ENCODE data around the gene TOR3A.
A peak's percentile ranks its signal among the peaks of the same experiment; 100 is the strongest.
"Not testable (repeated sequence)": the region's sequence is repeated elsewhere in the genome, so short reads cannot be mapped to it uniquely, and the experiment has no call there.

TOR3A gene

DNA sequence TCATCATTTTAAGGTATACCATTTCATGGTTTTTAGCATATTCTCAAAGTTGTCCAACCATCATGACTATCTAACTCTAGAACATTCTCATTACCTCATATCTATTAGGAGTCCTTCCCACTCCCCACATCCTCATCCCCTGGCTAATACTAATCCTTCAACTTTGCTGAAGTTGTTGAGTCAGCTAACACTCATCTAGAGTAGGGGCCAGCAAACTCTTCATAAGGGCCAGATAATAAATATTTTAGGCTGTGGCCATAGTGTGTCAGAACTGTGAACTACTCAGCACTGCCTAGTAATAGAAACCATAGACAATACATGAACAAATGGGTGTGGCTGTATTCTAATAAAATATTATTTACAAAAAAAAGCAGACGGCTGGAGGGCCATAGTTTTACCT is 43.0 kb downstream of the TOR3A start:
- Histone ChIP-seq H3K36me3 (peaks cover 49% of the 10 kb centered on the region), H3K27ac (no peak overlapping the region), H4K20me1 (no peaks in the 10 kb centered on the region), H3K9me3 (no peaks in the 10 kb centered on the region), H3K27me3 (no peaks in the 10 kb centered on the region), H3K4me3 (no peak overlapping the region), H3K4me2 (no peak overlapping the region), H3K4me1 (peaks cover 16% of the 10 kb centered on the region), H3K9ac (no peak overlapping the region)
- no peak for TF ChIP-seq Cebpa-rat (IDR thresholded peaks at IDR 0.05)

DNA sequence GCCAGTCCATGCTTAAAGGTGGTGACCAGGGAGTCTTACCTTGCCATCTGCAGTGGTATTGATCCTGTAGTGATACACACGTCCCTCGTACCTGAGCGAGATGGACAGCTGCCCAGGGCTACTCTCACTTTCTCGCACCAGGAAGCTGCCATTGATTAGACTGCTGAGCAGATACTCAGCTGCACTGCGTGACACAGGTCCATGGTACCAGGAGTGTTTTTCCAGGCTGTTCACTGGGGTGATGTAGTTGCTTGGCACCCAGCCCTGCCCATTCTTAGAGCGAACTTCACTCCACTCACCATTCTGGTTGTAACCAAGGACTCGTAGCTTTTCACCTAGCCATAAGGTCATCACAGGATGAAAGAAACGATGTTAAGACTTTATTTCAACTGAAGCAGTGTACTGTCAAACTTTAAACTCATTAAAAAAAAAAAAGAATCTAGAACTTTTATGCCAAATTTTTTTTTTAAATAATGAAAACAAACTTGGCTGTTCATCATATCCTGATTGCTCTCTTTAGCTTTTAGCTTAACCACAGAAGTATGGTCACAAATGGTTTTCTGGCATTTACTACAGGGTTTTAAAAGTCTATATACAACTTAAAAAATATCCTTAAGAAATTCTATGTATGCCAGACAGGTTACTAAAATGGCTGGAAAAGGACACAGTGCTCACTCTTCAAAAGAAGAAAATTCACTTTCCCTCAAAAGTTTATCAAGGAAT is 44.6 kb downstream of the TOR3A start:
- Histone ChIP-seq H3K4me3 (no peak overlapping the region), H3K4me1 (peaks cover 18% of the 10 kb centered on the region), H3K27me3 (no peaks in the 10 kb centered on the region), H3K27ac (no peak overlapping the region), H3K9me3 (no peaks in the 10 kb centered on the region), H3K4me2 (no peak overlapping the region), H3K9ac (no peak overlapping the region), H4K20me1 (no peaks in the 10 kb centered on the region), H3K36me3 (peaks cover 43% of the 10 kb centered on the region)
- no peak for TF ChIP-seq Cebpa-rat (IDR thresholded peaks at IDR 0.05)

DNA sequence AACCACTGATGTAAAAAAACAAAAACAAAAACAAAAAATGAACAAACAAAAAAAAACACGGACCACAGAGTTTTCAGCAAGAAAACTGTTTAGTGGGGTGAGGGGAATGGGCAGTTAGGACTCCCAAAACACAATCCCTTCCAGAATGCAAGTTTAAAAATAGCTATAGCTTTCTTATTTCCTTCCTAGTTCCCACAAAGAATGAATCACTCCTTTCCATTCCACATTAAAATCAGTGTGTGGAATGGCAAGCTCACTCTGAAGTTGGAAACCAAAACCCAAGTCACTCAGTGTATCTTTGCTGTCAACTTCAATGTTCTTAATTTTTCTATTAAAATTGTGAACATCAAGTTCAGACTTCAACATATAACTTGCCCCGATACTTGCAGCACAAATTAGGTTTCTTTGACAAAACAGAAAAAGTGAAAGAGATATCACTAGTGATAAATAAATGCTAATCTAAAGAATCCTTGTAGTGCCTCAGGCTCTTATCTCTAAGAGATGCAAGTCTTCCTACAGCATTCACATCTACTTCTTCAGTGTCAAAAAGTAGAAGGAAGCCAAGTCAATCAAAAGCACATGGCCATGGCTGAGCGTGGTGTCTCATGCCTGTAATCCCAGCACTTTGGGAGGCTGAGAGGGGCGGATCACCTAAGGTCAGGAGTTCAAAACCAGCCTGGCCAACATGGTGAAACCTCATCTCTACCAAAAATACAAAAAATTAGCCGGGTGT is 45.5 kb downstream of the TOR3A start:
- no peaks in the 10 kb centered on the region for H4K20me1 ChIP-seq
- TF ChIP-seq Cebpa-rat (IDR thresholded peaks at IDR 0.05) = no peak
- H3K4me3 ChIP-seq = no peak overlapping the region
- no peak overlapping the region for H3K27ac ChIP-seq
- no peaks in the 10 kb centered on the region for H3K9me3 ChIP-seq
- peaks cover 40% of the 10 kb centered on the region for H3K36me3 ChIP-seq
- H3K4me1 ChIP-seq = peaks cover 18% of the 10 kb centered on the region
- no peak overlapping the region for H3K9ac ChIP-seq
- no peak overlapping the region for H3K4me2 ChIP-seq
- H3K27me3 ChIP-seq = no peaks in the 10 kb centered on the region

DNA sequence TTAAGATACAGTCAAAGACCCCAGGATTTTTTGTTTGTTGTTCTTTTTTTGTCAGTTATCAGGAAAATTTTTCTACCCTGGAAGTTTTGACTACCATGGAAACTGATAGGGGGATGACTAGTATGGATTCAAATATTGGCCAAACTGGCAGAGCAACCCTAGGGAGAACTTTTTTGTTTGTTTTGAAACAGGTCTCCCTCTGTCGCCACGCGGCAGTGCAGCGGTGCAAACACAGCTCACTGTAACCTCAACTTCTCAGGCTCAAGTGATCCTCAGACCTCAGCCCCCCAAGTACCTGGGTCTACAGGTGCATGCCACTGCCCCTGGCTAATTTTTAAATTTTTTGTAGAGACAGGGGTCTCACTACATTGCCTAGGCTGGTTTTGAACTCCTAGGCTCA is 46.6 kb downstream of the TOR3A start:
- no peaks in the 10 kb centered on the region for H4K20me1 ChIP-seq
- TF ChIP-seq Cebpa-rat (IDR thresholded peaks at IDR 0.05) = no peak
- H3K27ac ChIP-seq = no peak overlapping the region
- no peak overlapping the region for H3K4me3 ChIP-seq
- no peak overlapping the region for H3K9ac ChIP-seq
- H3K36me3 ChIP-seq = peaks cover 37% of the 10 kb centered on the region
- no peak overlapping the region for H3K4me2 ChIP-seq
- peaks cover 18% of the 10 kb centered on the region for H3K4me1 ChIP-seq
- H3K27me3 ChIP-seq = no peaks in the 10 kb centered on the region
- H3K9me3 ChIP-seq = no peaks in the 10 kb centered on the region

DNA sequence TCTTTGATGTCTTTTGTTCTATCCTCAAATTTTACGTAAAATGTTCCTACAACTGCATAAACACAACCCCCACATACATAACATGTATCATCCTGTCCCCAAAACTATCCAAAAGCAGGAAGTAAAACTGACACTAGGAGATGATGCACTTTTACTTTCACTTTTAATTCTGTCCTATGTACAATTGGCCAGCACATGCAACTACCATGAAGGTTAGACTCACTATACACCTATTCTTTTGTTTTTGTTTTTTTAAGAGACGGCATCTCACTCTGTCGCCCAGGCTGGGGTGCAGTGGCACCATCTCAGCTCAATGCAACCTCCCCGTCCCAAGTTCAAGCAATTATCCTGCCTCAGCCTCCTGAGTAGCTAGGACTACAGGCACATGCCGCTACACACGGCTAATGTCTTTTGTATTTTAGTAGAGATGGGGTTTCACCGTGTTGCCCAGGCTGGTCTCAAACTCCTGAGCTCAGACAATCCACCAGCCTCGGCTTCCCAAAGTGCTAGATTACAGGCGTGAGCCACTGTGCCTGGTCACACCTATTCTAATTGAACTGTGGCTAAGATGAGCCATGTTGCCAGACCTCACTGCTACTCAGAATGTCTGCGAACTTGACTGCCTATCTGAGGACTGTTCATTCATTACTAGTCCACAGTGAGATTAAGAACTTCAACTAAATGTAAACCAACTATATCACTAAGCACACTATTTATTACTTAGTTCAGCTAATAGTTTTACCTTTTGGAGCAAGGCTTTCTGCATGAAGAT is 48.0 kb downstream of the TOR3A start:
- Histone ChIP-seq H3K27me3 (no peaks in the 10 kb centered on the region), H3K4me3 (peak overlapping the region; percentile 44; the same call in 1 of the 2 replicates), H3K4me1 (peaks cover 18% of the 10 kb centered on the region), H3K9ac (peak overlapping the region; percentile 5; the same call in 1 of the 2 replicates), H3K9me3 (no peaks in the 10 kb centered on the region), H4K20me1 (no peaks in the 10 kb centered on the region), H3K36me3 (peaks cover 24% of the 10 kb centered on the region), H3K4me2 (peak overlapping the region; percentile 56), H3K27ac (peak overlapping the region; percentile 65)
- no peak for TF ChIP-seq Cebpa-rat (IDR thresholded peaks at IDR 0.05)

DNA sequence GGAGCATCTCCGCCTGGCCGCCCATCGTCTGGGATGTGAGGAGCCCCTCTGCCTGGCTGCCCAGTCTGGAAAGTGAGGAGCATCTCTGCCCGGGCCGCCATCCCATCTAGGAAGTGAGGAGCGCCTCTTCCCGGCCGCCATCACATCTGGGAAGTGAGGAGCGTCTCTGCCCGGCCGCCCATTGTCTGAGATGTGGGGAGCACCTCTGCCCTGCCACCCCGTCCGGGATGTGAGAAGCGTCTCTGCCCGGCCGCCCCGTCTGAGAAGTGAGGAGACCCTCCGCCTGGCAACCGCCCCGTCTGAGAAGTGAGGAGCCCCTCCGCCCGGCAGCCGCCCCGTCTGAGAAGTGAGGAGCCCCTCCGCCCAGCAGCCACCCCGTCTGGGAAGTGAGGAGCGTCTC is 53.3 kb downstream of the TOR3A start:
- H4K20me1 ChIP-seq, H3K27ac ChIP-seq, H3K9me3 ChIP-seq, H3K4me2 ChIP-seq, H3K4me1 ChIP-seq, H3K27me3 ChIP-seq, H3K9ac ChIP-seq, H3K4me3 ChIP-seq: not testable (repeated sequence)
- H3K36me3 ChIP-seq = peaks cover 19% of the 10 kb centered on the region

DNA sequence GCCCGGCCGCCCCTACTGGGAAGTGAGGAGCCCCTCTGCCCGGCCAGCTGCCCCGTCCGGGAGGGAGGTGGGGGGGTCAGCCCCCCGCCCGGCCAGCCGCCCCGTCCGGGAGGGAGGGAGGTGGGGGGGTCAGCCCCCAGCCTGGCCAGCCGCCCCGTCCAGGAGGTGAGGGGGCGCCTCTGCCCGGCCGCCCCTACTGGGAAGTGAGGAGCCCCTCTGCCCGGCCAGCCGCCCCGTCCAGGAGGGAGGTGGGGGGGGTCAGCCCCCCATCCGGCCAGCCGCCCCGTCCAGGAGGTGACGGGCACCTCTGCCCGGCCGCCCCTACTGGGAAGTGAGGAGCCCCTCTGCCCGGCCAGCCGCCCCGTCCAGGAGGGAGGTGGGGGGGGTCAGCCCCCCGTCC is 53.8 kb downstream of the TOR3A start:
- H3K4me3 ChIP-seq, H3K27ac ChIP-seq, H3K9ac ChIP-seq, H3K4me2 ChIP-seq, H3K27me3 ChIP-seq, H3K9me3 ChIP-seq, H3K4me1 ChIP-seq, H4K20me1 ChIP-seq: not testable (repeated sequence)
- peaks cover 20% of the 10 kb centered on the region for H3K36me3 ChIP-seq

DNA sequence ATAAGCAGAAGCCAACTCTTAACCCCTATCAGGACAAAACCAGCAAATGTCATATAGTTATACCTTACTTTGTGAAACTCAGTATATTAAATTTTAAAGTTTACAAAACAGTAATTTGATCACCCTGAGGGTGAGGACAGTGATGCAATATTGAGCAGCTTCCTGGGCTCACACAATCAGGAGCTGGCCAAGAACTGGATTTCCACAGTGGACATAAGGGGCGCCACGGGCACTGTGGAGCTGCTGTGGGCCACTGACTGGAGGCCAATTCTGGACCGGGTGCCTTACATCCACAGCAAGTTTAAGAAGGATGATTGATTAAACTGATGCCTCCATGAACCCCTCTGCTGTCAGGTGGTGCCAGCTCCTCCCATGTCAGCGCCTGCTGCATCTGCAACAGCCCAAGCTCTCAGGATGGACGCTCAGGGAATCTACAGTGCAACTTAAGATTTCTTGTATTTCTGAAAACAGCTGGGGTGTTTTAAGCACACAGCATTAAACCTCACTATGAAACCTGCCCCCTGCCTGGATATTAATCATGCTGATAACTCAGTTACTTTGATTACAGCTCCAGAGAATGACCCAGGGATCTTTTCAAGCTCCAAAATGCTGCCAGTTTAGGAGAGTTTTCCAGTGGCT is 55.9 kb downstream of the TOR3A start:
- H3K36me3 ChIP-seq = peaks cover 17% of the 10 kb centered on the region
- H3K9ac ChIP-seq = no peak overlapping the region
- no peak overlapping the region for H3K27ac ChIP-seq
- peaks cover 14% of the 10 kb centered on the region for H3K4me1 ChIP-seq
- H3K4me3 ChIP-seq = no peak overlapping the region
- H3K9me3 ChIP-seq = peaks cover 9% of the 10 kb centered on the region
- H3K27me3 ChIP-seq = no peaks in the 10 kb centered on the region
- no peak for TF ChIP-seq Cebpa-rat (IDR thresholded peaks at IDR 0.05)
- H3K4me2 ChIP-seq = no peak overlapping the region
- H4K20me1 ChIP-seq = no peaks in the 10 kb centered on the region

DNA sequence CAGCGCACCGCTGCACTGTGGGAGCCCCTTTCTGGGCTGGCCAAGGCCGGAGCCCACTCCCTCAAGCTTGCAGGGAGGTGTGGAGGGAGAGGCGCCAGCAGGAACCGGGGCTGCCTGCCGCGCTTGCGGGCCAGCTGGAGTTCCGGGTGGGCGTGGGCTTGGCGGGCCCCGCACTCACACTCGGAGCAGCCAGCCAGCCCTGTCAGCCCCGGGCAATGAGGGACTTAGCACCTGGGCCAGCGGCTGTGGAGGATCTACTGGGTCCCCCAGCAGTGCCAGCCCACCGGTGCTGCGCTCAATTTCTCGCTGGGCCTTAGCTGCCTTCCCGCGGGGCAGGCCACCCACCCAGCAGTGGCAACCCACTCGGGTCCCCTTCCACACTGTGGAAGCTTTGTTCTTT is 56.9 kb downstream of the TOR3A start:
- H3K9me3 ChIP-seq = not testable (repeated sequence)

More for the DNA sequence above, 56.9 kb downstream of the TOR3A start:
- H3K36me3 ChIP-seq = peaks cover 17% of the 10 kb centered on the region
- not testable (repeated sequence) for H3K9ac ChIP-seq, H3K27me3 ChIP-seq, H3K27ac ChIP-seq, H3K4me2 ChIP-seq, H4K20me1 ChIP-seq, H3K4me3 ChIP-seq
- peaks cover 25% of the 10 kb centered on the region for H3K4me1 ChIP-seq

Data from BLaER1 (cell line).